Middle frontal gyrus (tissue), 1 donor: ENCODE data around the gene RBM10.

ENCODE experiments used
- DNase-seq: peaks from one replicate; pipeline ENCODE4 v3.0.0-alpha.2; 2015; ENCODE audit warnings: low spot score; ENCODE audit errors: extremely low spot score

Gene RBM10

GRCh38 chrX:47198026-47198686 lies 53.1 kb downstream of the RBM10 start:
- no peak for DNase-seq

DNA sequence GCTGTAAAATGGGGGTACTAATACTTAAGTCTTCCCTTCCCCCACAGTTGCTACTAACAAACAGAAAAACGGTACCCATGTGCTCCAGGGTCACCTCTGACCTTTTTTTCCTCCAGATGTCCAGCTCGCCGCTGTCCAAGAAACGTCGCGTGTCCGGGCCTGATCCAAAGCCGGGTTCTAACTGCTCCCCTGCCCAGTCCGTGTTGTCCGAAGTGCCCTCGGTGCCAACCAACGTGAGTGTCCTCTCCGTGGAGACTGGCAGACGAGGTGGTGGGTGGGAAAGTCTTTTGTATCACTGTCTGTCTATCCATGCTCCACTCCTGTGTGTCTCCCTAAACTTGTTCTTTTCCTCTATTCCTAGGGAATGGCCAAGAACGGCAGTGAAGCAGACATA lies 53.7 kb downstream of the RBM10 start:
- no peak for DNase-seq

DNA sequence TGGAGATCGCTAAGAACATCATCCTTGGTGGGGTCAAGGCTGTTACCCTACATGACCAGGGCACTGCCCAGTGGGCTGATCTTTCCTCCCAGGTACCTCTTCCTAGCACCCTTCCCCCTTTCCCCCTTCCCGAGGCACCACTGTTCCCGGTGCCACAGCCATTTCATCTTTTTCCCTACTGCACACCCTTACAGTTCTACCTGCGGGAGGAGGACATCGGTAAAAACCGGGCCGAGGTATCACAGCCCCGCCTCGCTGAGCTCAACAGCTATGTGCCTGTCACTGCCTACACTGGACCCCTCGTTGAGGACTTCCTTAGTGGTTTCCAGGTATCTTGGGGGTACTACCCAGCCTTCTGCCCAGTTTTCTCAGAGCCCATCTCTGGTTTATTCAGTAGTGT lies 54.3 kb downstream of the RBM10 start:
- no peak for DNase-seq

GRCh38 chrX:47200385-47201150 lies 55.5 kb downstream of the RBM10 start:
- no peak for DNase-seq

GRCh38 chrX:47201345-47201944 lies 56.4 kb downstream of the RBM10 start:
- DNase-seq: no peak

GRCh38 chrX:47202316-47202715 lies 57.3 kb downstream of the RBM10 start:
- DNase-seq: no peak

DNA sequence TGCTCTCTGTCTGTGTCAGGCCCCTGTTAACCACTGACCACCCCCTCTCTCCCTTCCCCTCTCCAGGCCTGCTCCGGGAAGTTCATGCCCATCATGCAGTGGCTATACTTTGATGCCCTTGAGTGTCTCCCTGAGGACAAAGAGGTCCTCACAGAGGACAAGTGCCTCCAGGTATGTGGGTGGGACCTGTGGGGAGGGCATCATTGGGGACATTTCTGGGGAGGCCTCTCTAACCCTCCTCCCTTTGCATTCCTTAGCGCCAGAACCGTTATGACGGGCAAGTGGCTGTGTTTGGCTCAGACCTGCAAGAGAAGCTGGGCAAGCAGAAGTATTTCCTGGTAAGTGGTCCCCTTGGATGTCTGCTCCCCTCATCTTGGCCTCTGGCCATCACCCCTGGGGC lies 57.9 kb downstream of the RBM10 start:
- DNase-seq: no peak

DNA sequence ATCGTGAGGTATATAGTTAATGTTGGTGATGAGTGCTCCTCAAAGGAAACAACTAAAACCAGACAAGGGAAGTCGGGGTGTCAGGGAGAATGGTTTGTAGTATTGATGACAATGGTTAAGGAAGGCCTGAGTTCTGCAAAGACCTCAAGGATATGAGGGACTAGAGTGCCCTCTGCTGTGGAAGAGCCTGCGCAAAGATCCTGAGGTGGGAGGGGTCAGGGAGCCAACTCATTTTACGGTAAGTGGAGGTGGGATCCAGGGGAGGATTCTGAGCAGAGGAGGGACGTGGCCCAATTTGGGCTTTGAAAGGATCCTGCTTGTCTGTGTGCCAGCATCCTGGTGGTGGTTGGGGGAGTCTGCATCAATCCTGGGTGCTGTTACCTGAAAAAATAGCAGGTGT lies 59.9 kb downstream of the RBM10 start:
- DNase-seq: no peak

DNA sequence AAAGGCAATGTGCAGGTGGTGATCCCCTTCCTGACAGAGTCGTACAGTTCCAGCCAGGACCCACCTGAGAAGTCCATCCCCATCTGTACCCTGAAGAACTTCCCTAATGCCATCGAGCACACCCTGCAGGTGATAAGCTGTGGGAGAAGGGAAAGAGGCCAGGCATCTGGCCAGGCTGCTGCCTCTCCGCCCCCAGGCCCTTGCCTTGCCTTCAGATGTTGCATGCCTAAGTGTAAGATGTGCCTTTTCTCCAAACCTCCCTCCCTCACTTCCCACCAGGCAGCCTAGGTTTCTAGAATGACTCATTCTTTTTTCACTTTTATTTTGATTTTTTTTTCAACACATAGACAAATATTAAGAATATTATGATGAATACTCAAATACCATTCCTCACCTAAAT lies 61.3 kb downstream of the RBM10 start:
- no peak for DNase-seq

DNA sequence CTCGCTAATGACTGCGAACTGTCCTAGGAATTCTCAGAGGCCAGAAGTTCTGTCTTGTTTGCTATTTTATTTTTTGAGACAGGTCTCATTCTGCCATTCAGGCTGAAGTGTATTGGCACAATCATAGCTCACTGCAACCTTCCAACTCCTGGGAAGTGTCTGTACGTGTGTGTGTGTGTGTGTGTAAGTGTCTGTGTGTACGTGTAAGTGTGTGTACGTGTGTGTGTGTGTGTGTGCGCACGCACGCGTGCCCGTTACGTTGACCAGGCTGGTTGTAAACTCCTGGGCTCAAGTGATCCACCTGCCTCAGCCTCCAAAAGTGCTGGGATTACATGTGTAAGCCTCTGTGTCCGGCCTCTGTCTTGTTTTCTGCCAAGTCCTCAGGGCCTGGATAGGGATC lies 63.1 kb downstream of the RBM10 start:
- DNase-seq: no peak

GRCh38 chrX:47209508-47210238 lies 64.7 kb downstream of the RBM10 start:
- no peak for DNase-seq

DNA sequence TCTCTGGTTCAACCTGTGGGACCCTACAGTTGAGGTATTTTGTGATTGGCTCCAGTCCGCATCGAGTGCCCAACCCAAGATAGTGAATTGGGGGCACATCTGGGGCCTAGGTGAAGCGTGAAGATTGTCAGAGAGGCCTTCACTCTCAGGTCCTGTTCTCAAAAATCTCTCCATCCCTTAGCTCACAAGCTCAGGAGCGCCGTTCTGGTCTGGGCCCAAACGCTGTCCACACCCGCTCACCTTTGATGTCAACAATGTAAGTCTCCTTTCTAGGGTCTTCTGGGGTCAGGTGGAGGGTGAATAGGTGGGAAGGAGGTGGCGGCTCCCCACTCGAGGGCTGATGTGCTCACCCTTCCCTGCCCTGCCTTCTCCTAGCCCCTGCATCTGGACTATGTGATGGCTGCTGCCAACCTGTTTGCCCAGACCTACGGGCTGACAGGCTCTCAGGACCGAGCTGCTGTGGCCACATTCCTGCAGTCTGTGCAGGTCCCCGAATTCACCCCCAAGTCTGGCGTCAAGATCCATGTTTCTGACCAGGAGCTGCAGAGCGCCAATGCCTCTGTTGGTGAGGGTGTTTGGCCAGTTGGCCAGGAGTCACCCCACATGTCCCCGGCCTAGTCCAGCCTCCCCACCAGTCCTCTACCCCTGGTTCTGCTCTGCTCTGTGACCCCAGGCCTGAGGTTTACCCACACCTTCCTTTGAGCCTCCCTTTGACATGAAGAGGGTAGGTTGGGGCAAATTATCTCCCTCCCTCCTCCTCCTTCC lies 65.8 kb downstream of the RBM10 start:
- no peak for DNase-seq

DNA sequence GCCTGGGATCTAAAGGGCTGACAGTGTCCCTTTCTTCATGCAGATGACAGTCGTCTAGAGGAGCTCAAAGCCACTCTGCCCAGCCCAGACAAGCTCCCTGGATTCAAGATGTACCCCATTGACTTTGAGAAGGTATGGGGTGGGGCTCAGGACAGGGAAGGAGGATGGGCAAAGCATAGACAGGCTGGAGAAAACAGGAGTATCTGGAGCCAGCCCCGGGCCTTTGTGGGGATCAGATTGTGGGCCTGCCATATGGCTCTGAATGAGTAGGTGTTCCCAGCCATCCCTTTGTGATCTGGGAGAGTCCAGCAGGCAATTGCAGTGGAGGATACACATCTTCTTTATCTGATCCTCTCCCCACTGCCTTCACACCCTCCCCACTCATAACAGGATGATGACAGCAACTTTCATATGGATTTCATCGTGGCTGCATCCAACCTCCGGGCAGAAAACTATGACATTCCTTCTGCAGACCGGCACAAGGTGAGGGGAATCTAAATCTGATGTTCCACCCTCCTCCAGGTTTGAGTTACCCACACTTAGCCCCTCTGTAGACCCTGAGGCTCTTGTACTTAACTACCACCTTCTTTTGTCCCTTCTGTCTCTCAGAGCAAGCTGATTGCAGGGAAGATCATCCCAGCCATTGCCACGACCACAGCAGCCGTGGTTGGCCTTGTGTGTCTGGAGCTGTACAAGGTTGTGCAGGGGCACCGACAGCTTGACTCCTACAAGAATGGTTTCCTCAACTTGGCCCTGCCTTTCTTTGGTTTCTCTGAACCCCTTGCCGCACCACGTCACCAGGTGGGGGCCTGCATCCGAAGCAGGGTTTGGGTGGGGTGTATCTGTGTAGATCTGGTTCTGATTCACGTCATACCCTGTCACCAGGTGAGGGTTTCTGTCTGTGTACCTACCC lies 67.6 kb downstream of the RBM10 start:
- no peak for DNase-seq

DNA sequence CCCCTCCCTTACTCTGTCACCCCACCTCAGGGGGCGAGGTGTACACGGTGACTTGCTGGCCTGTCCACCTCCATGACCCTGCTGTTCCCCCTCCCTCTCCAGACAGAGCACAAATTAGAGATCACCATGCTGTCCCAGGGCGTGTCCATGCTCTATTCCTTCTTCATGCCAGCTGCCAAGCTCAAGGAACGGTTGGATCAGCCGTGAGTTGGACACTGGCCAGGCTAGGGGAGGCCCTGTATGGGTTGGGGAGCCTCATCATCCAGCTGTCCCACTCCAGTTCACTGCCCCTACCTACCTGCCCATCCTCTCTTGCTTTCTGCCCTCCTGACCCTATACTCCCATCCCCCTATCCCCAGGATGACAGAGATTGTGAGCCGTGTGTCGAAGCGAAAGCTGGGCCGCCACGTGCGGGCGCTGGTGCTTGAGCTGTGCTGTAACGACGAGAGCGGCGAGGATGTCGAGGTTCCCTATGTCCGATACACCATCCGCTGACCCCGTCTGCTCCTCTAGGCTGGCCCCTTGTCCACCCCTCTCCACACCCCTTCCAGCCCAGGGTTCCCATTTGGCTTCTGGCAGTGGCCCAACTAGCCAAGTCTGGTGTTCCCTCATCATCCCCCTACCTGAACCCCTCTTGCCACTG lies 69.5 kb downstream of the RBM10 start:
- DNase-seq: no peak

DNA sequence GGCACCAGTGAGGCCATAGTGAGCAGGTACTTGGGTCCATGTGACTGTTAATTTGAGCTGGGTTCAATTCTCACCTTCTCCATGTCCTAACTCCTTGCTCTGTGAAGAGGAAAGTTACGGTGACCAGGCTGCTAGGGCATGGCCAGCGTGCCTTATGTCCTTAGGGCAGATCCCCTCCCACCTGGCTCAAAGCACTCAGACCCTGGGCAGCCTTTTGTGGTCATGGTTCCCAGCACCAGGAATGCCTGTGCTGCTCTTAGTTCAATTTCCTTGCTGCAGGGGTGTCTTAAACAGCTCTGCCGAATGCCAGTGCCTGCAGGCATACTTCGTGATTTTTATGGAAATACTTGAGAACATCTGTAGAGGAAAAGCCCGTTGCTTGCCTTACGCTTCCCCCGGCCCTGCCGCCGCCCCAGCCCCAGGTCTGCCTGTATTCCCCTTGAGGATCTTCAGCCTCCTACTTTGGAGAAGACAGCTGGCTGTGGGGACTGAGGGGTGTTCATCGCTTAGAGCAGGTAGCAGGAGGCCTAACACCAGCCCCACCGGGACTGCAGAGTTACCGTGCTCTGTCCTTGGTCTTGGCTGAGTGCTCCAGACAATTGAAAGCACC lies 70.4 kb downstream of the RBM10 start:
- DNase-seq: no peak

GRCh38 chrX:47216393-47216925 lies 71.4 kb downstream of the RBM10 start:
- no peak for DNase-seq

- DNase-seq: no peak
Measured at GRCh38 chrX:47217121-47217851, 72.3 kb downstream of the RBM10 start.

DNA sequence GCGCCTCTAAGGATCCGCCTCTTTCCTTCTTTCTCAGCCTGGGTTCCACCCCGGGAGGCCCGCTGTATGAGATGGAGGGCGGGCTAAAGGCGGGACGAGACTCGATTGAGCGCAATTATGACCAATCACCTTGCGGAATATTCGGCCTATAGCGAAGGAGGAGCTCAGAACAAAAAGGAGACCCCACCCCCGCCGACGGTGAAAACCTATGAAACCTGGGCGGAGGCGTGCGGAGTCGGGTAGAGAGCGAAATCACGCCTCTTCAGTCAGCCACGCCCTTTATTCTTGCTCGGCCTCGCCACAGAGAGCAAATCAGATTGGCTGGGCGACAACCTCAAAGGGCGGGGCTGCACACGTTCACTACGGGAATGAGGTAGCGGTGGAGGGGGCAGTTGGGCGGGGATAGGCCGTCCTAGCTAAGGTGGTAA lies 72.8 kb downstream of the RBM10 start:
- DNase-seq: peak; percentile 84
